Kidney (tissue), 14 donors: ENCODE data around the gene ZNF469. TPM values are rescaled to one million over a fixed set of nuclear protein-coding genes. Genes with fewer than 3 reads are reported as not detected.

ENCODE experiments used
- DNase-seq, 5 donors: peaks; one replicate each; pipeline ENCODE4 v3.0.0-alpha.2; 2013 to 2020
- FAIRE-seq: peaks from 2 replicates; lab custom pipeline; 2012; peaks lifted over from hg19 to GRCh38; lab: Jason Lieb, UNC
- H3K27ac ChIP-seq, 2 donors: one replicate each; pipeline ENCODE4 v1.7.0; 2013; ENCODE audit warnings: low read depth in 2 of 2, low read length in 2 of 2, inconsistent platforms in 1 of 2
- H3K27me3 ChIP-seq: one replicate; pipeline ENCODE4 v1.7.1; 2013; ENCODE audit warnings: low read length, inconsistent platforms; ENCODE audit not compliant: control insufficient read depth, insufficient read depth
- H3K36me3 ChIP-seq, 3 donors: one replicate each; pipeline versions ENCODE4 v1.7.0 to v1.7.1; 2013; ENCODE audit warnings: low read length in 3 of 3, control low read depth in 1 of 3, inconsistent platforms in 1 of 3; ENCODE audit not compliant: insufficient read depth in 3 of 3, control insufficient read depth in 2 of 3
- H3K4me1 ChIP-seq, 3 donors: one replicate each; pipeline versions ENCODE4 v1.7.0 to v1.7.1; 2013; ENCODE audit warnings: low read length in 3 of 3, inconsistent platforms in 1 of 3, low read depth in 1 of 3; ENCODE audit not compliant: control insufficient read depth in 2 of 3, insufficient read depth in 2 of 3
- H3K4me3 ChIP-seq, 3 donors: one replicate each; pipeline versions ENCODE4 v1.7.0 to v1.8.1; 2013; ENCODE audit warnings: low read length in 3 of 3, control low read depth in 1 of 3, inconsistent platforms in 1 of 3
- H3K9ac ChIP-seq, 3 donors: one replicate each; pipeline versions ENCODE4 v1.7.0 to v1.7.1; 2013; ENCODE audit warnings: low read length in 3 of 3, control low read depth in 1 of 3, inconsistent platforms in 1 of 3
- H3K9me3 ChIP-seq, 3 donors: one replicate each; pipeline versions ENCODE4 v1.7.0 to v1.7.1; 2013; ENCODE audit warnings: low read length in 3 of 3, control low read depth in 1 of 3, inconsistent platforms in 1 of 3; ENCODE audit not compliant: control insufficient read depth in 2 of 3, insufficient read depth in 1 of 3
- intact Hi-C: fragments of 100-400 bp; cut with DNase I; formaldehyde crosslinking; loops from one replicate; pipeline ENCODE4 v1.11.1; 2022
- polyA plus RNA-seq: library from polyadenylated mRNA; stranded (reverse); fragments of 350-450 nt; fragmentation: Illumina TruSeq; extraction: RNeasy Lipid Tissue Mini Kit (QIAGEN cat#74804); gene quantifications from one replicate; pipeline ENCODE4 v1.2.3, GENCODE V29; 2014; ENCODE audit warnings: low read depth, low replicate concordance; ENCODE audit not compliant: insufficient read depth
- total RNA-seq: library from RNA; stranded (reverse); fragmentation: NEBNext Ultra II Directional; extraction: Animal tissue kit (Norgen Biotek cat#: 25700); gene quantifications from one replicate; pipeline ENCODE4 v1.2.1, GENCODE V29; 2021
- TF ChIP-seq, protein P1 (sequence below): IDR thresholded peaks from 3 replicates; pipeline ENCODE4 v1.5.1; 2012; ENCODE audit warnings: mild to moderate bottlenecking, moderate library complexity, borderline replicate concordance; ENCODE audit not compliant: insufficient read depth; ENCODE audit errors: extremely low read depth
- donor health status: control.
- donor health status: control.
- donor health status: control.
- donor health status: control.
- donor health status: control.
- donor health status: DM: yes; HTN: yes; CAD: no.
- donor health status: Normal renal cell carcinoma (clear cell type).

The ZNF469 gene
- total and polyA plus RNA-seq, 2 donors from 2014 or later = 0.09 to 1.6 TPM

DNA sequence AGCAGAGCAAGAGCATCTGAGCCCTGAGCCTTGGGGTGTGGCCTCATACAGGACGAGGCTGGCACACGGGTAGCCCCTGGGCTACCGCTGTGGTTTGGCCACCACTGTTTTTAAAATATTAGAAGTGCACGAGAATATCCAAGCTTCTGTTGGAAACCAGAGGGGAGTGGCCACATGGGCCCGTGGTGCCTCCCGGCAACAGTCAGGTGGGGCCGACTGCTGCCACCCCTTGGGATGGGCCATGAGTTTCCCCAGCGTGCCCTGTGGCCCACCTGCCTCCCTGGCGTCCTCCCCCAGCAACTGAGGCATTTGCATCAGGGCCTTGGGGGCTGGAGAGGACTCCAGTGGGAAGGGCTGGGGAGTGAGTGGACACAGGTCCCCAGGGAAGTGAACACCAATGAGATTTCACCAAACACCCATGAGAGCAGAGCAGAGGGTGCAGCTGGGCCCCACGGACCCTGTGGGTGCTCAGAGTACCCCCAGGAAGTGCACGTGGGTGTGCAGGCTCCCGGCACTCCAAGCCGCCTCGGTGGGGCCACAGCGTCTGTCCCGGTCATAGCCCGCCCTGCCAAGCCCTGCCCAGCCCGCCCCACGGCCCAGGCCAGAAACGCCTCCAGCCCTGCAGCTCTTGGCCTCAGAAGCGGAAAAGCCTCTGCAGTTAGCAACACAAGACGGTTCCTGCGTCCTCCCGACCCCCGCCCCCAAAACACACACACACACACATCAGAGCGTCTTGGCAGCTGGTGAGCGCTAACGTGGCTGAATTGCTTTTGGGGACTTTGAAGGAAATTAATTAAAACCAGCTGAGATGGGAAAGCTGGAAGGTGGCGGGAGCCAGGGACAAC is 22.7 kb downstream of the ZNF469 start:
- H3K9ac ChIP-seq = no peak overlapping the region
- H3K4me3 ChIP-seq = no peak overlapping the region
- DNase-seq = peak in 3 of 5 donors; percentile 60 to 88 (median 67)
- no peak for FAIRE-seq
- intact Hi-C loops = no loop called here
- H3K36me3 ChIP-seq = no peaks in the 10 kb centered on the region
- TF ChIP-seq, protein P1, sequence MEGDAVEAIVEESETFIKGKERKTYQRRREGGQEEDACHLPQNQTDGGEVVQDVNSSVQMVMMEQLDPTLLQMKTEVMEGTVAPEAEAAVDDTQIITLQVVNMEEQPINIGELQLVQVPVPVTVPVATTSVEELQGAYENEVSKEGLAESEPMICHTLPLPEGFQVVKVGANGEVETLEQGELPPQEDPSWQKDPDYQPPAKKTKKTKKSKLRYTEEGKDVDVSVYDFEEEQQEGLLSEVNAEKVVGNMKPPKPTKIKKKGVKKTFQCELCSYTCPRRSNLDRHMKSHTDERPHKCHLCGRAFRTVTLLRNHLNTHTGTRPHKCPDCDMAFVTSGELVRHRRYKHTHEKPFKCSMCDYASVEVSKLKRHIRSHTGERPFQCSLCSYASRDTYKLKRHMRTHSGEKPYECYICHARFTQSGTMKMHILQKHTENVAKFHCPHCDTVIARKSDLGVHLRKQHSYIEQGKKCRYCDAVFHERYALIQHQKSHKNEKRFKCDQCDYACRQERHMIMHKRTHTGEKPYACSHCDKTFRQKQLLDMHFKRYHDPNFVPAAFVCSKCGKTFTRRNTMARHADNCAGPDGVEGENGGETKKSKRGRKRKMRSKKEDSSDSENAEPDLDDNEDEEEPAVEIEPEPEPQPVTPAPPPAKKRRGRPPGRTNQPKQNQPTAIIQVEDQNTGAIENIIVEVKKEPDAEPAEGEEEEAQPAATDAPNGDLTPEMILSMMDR = no peak
- no peak overlapping the region for H3K27ac ChIP-seq
- no peaks in the 10 kb centered on the region for H3K4me1 ChIP-seq
- H3K27me3 ChIP-seq = no peaks in the 10 kb centered on the region
- no peaks in the 10 kb centered on the region for H3K9me3 ChIP-seq

DNA sequence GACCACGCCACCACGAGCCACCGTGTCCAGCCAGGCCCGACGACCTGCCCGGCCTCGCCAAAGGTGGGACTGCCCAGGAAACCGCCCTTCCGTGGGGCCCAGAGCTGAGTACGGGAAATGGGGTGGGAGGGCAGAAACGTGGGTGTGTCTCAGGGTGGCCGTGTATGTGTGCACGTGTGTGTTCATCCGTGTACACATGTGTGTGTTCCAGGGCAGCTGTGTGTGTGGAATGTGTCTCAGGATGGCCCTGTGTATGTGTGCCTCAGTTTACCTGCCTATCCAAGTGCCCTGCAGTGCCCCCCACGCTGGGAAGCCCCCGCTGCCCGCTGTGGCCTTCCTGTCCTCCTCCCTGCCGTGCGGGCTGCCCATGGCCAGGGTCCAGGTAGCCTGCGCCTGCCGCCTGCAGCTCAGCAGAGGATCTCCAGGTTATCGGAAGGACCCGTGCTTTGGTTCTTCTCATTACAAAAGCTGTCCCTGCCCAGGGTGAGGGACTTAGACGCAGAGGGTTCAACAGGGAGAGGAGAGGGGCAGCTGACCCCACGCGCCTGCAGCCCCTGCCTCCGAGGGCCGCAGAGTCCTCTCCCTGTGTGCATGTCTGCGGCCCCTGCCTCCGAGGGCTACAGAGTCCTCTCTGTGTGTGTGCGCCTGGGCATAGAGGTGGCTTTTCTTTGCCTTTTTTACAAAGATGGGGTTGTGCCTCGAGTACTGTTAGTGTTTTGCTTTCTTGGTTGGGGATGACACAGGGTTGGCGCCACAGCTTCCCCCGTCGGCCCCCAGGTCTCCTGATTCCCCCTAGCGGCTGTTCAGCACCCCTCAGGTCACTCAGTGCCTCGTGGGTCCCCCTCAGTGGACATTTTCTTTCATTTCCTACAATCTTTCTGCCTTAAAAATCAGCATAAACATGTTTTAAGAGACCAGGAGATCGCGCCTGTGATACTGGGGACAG is 23.6 kb downstream of the ZNF469 start:
- H3K4me1 ChIP-seq = no peaks in the 10 kb centered on the region
- no peaks in the 10 kb centered on the region for H3K9me3 ChIP-seq
- DNase-seq (no peak), FAIRE-seq (no peak)
- no peaks in the 10 kb centered on the region for H3K27me3 ChIP-seq
- H3K36me3 ChIP-seq = no peaks in the 10 kb centered on the region
- TF ChIP-seq, protein P1 = no peak
- H3K4me3 ChIP-seq = no peak overlapping the region
- intact Hi-C loops = no loop called here
- no peak overlapping the region for H3K9ac ChIP-seq
- H3K27ac ChIP-seq = no peak overlapping the region

DNA sequence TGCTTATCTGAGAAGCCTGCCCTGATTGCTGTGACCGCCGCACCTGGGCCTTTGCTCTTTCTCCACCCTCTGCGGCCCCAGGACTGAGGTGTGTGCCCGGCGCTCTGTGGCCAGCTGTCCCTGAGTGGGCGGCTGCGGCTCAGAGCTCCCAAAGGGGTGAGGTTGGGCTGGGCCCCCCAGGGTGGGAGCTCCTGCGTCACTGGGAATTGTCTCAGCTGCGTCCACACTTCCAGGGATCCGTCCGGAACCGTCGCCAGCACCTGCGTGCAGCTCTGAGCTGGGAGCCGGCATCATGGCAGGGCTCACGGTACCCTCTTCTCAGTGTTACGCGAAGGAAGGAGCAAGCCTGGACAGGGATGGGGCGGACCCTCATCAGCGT is 24.3 kb downstream of the ZNF469 start:
- Histone ChIP-seq H3K4me3 (no peak overlapping the region), H3K27ac (no peak overlapping the region), H3K27me3 (no peaks in the 10 kb centered on the region), H3K9ac (no peak overlapping the region), H3K9me3 (no peaks in the 10 kb centered on the region), H3K4me1 (no peaks in the 10 kb centered on the region), H3K36me3 (no peaks in the 10 kb centered on the region)
- intact Hi-C loops = no loop called here
- no peak for DNase-seq
- no peak for FAIRE-seq
- TF ChIP-seq, protein P1 = no peak
